ENCODE data around the gene SEL1L.

Gene SEL1L

GRCh38 chr14:81478446-81478845 lies 55.2 kb downstream of the SEL1L start:
- DNase-seq (ENCODE audit: low read depth, low spot score) = no peak
- in situ Hi-C loops (cut with HindIII; ENCODE audit: low sequenced_read_pairs) = no loop called here
- TF ChIP-seq, protein P1, sequence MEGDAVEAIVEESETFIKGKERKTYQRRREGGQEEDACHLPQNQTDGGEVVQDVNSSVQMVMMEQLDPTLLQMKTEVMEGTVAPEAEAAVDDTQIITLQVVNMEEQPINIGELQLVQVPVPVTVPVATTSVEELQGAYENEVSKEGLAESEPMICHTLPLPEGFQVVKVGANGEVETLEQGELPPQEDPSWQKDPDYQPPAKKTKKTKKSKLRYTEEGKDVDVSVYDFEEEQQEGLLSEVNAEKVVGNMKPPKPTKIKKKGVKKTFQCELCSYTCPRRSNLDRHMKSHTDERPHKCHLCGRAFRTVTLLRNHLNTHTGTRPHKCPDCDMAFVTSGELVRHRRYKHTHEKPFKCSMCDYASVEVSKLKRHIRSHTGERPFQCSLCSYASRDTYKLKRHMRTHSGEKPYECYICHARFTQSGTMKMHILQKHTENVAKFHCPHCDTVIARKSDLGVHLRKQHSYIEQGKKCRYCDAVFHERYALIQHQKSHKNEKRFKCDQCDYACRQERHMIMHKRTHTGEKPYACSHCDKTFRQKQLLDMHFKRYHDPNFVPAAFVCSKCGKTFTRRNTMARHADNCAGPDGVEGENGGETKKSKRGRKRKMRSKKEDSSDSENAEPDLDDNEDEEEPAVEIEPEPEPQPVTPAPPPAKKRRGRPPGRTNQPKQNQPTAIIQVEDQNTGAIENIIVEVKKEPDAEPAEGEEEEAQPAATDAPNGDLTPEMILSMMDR (IDR thresholded peaks at IDR 0.05; ENCODE audit: low read depth, low read length) = no peak
- no peak overlapping the region for H3K4me3 ChIP-seq (ENCODE audit: low read depth, low read length)

GRCh38 chr14:81476816-81477215 lies 56.8 kb downstream of the SEL1L start:
- no peak overlapping the region for H3K4me3 ChIP-seq (ENCODE audit: low read depth, low read length)
- in situ Hi-C loops (cut with HindIII; ENCODE audit: low sequenced_read_pairs) = no loop called here

GRCh38 chr14:81474685-81475324 lies 58.8 kb downstream of the SEL1L start:
- H3K4me3 ChIP-seq (ENCODE audit: low read depth, low read length) = no peak overlapping the region
- DNase-seq (ENCODE audit: low read depth, low spot score) = no peak
- in situ Hi-C loops (cut with HindIII; ENCODE audit: low sequenced_read_pairs) = no loop called here
- TF ChIP-seq, protein P1 (IDR thresholded peaks at IDR 0.05; ENCODE audit: low read depth, low read length) = no peak

More at GRCh38 chr14:81476816-81477215, 56.8 kb downstream of the SEL1L start:
- TF ChIP-seq, protein P1 (IDR thresholded peaks at IDR 0.05; ENCODE audit: low read depth, low read length) = no peak
- DNase-seq (ENCODE audit: low read depth, low spot score) = no peak

DNA sequence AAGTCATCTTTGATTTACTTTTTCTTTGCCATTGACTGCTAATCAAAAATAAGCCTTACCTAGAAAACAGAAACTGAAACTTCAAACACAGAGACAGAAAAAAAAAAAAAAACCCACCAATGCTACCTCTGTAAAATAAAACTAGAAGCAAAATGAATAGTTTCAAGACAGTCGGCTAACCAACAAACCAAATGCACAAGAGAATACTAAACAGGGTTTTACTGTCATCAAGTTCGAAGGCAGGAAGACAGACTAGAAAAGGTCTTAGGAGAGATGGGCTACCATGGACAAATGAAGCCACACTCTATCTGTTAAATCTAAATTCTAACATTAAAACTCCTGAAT lies 59.5 kb downstream of the SEL1L start:
- in situ Hi-C loops (cut with HindIII; ENCODE audit: low sequenced_read_pairs) = no loop called here
- DNase-seq (ENCODE audit: low read depth, low spot score) = no peak
- TF ChIP-seq, protein P1 (IDR thresholded peaks at IDR 0.05; ENCODE audit: low read depth, low read length) = no peak
- H3K4me3 ChIP-seq (ENCODE audit: low read depth, low read length) = no peak overlapping the region

DNA sequence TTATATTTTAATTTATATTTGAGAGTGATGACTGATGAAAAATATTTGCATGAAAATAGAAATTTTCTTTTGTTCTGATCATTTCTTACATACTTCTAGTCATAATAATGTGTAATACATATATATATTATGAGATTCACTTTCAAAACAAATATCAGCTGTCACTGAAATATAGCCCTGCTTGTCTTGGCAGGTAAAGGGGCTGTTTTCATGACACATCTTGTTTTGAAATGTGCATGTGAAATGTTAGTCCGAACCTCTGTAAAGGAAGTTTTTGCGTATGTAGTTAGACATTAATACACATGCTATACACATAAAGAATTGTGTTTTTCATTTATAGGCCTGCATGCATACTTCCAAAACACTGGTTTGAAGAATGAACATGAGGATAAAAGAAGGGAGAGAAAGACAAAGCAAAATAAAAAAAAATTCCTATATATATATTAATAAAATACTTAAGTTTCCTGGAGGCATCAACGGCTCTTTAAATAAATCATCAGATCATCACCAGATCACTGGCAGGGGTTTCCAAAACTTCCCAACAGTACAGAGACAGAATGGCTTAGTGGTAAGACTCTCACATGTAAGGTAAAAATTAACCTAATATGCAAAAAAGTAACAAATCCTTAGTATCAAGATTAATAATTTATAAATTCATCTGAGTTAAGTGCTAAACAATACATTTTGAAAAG lies 60.1 kb downstream of the SEL1L start:
- TF ChIP-seq, protein P1 (IDR thresholded peaks at IDR 0.05; ENCODE audit: low read depth, low read length) = no peak
- DNase-seq (ENCODE audit: low read depth, low spot score) = no peak
- no peak overlapping the region for H3K4me3 ChIP-seq (ENCODE audit: low read depth, low read length)
- in situ Hi-C loops (cut with HindIII; ENCODE audit: low sequenced_read_pairs) = no loop called here

GRCh38 chr14:81472096-81472800 lies 61.4 kb downstream of the SEL1L start:
- in situ Hi-C loops (cut with HindIII; ENCODE audit: low sequenced_read_pairs) = no loop called here
- no peak overlapping the region for H3K4me3 ChIP-seq (ENCODE audit: low read depth, low read length)
- TF ChIP-seq, protein P1 (IDR thresholded peaks at IDR 0.05; ENCODE audit: low read depth, low read length) = no peak
- no peak for DNase-seq (ENCODE audit: low read depth, low spot score)

All from astrocyte of the spinal cord (primary cell).